ENCODE data around the gene RCN2. TPM values are rescaled to one million over a fixed set of nuclear protein-coding genes. Genes with fewer than 3 reads are reported as not detected.

The RCN2 gene
- total and polyA plus RNA-seq, 2 experiments from 2014 or later: 96.7 to 178 TPM

DNA sequence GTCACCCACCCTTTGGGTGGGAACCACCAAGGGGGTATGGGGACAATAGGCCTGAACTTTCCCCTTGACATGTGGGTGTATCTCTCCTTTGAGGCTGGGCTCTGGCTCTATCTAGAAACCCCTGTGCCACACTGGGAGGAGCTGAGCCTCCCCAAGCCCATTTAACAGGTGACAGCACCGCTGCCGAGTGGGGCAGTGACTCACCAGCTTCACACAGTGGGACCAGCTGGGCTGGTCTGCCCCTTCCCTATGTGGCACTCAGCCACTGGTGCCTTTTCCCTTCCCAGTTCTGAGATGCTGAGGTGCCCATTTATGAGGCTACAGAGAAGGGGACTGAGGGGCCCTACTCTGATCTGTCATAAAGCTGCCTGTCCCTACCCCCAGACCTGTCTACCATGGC is 68.4 kb downstream of the RCN2 start:
- Histone ChIP-seq H3K9ac (no peak overlapping the region), H3K9me3 (ENCODE audit: low read depth) (no peaks in the 10 kb centered on the region), H3K27me3 (replicated peaks; ENCODE audit: insufficient read depth) (no peaks in the 10 kb centered on the region), H4K20me1 (ENCODE audit: insufficient read depth) (no peaks in the 10 kb centered on the region), H3K4me1 (ENCODE audit: insufficient read depth) (peaks cover 13% of the 10 kb centered on the region), H3K79me2 (ENCODE audit: insufficient read depth) (no peaks in the 10 kb centered on the region), H3F3A (ENCODE audit: insufficient read depth) (peaks cover 4% of the 10 kb centered on the region; the same call in 1 of the 2 replicates), H3K36me3 (ENCODE audit: low read depth) (no peaks in the 10 kb centered on the region), H2AFZ (no peak overlapping the region), H3K4me3 (no peak overlapping the region), H3K9me2 (ENCODE audit: insufficient read depth) (no peaks in the 10 kb centered on the region), H3K4me2 (ENCODE audit: unreplicated experiment) (no peak overlapping the region), H3K27ac (no peak overlapping the region)
- WGBS, 2 experiments (ENCODE audit: low coverage in 1 of 2, low lambda C conversion rate in 2 of 2, missing lambda C conversion rate in 2 of 2): 93 to 96% methylated on average over 2 of the region's 2 CpGs
- in situ Hi-C loops (cut with MboI): no loop called here
- no peak for DNase-seq
- TF ChIP-seq EZH2 (IDR thresholded peaks at IDR 0.05; ENCODE audit: insufficient read depth, poor library complexity, severe bottlenecking) (no peak), EZH2phosphoT487 (IDR thresholded peaks at IDR 0.05; ENCODE audit: insufficient read depth, low read depth) (no peak)

DNA sequence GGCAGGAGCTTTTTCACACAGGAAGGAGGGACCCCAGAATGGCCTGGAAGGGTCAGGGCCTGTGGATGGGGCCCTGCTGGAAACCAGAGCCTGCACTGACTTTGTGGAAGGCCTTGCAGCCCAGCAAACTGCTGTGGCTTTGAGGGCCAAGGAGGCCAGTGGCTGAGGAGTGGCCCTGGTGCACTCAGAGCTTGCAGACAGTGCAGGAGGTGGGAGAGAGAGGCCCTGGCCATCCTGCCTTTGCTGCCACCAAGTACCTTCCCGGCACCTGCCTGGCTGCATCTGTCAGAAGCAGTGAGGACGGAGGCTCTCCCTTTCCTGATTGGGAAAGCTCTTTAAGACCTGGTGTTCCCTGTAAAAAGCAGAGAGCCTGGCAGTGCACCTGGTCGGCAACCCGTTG is 69.8 kb downstream of the RCN2 start:
- no peaks in the 10 kb centered on the region for H3K79me2 ChIP-seq (ENCODE audit: insufficient read depth)
- no peak for TF ChIP-seq EZH2 (IDR thresholded peaks at IDR 0.05; ENCODE audit: insufficient read depth, poor library complexity, severe bottlenecking)
- no peak for TF ChIP-seq EZH2phosphoT487 (IDR thresholded peaks at IDR 0.05; ENCODE audit: insufficient read depth, low read depth)

DNA sequence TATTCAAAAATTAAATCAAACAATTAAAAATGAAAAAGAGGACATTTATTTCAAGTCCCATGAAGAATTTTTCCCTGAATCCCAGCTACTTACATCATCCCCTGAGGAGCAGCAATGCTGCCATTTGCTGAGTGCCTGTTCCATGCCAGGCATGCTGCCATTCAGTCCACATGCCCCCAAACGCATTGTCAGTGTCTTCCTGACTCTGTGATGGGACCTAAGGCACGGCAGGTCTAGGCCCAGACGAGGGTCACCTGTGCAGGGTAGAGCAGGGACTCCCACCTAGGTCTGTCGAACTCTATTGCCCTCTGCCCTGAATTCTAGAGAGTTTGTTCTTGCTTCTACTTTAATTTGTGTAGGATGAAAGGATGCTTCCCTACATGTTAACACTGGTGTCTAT is 70.4 kb downstream of the RCN2 start:
- peaks cover 3% of the 10 kb centered on the region; the same call in 1 of the 2 replicates for H3K27me3 ChIP-seq (replicated peaks; ENCODE audit: insufficient read depth)
- no peak overlapping the region for H3K4me2 ChIP-seq (ENCODE audit: unreplicated experiment)
- no peaks in the 10 kb centered on the region for H3K79me2 ChIP-seq (ENCODE audit: insufficient read depth)
- no peak overlapping the region for H3K9ac ChIP-seq
- H3K4me3 ChIP-seq: no peak overlapping the region
- 43 to 46% methylated on average over 4 of the region's 4 CpGs for WGBS, 2 experiments (ENCODE audit: low coverage in 1 of 2, low lambda C conversion rate in 2 of 2, missing lambda C conversion rate in 2 of 2)
- H2AFZ ChIP-seq: no peak overlapping the region
- no peak overlapping the region for H3K27ac ChIP-seq
- H3K36me3 ChIP-seq (ENCODE audit: low read depth): no peaks in the 10 kb centered on the region
- H3K4me1 ChIP-seq (ENCODE audit: insufficient read depth): peaks cover 3% of the 10 kb centered on the region; the same call in 1 of the 2 replicates
- TF ChIP-seq EZH2phosphoT487 (IDR thresholded peaks at IDR 0.05; ENCODE audit: insufficient read depth, low read depth) (no peak), EZH2 (IDR thresholded peaks at IDR 0.05; ENCODE audit: insufficient read depth, poor library complexity, severe bottlenecking) (no peak)
- H3K9me2 ChIP-seq (ENCODE audit: insufficient read depth): no peaks in the 10 kb centered on the region
- in situ Hi-C loops (cut with MboI): no loop called here
- no peaks in the 10 kb centered on the region for H3K9me3 ChIP-seq (ENCODE audit: low read depth)
- H3F3A ChIP-seq (ENCODE audit: insufficient read depth): peaks cover 4% of the 10 kb centered on the region; the same call in 1 of the 2 replicates
- H4K20me1 ChIP-seq (ENCODE audit: insufficient read depth): no peaks in the 10 kb centered on the region
- no peak for DNase-seq

More for the DNA sequence above, 69.8 kb downstream of the RCN2 start:
- Histone ChIP-seq H2AFZ (no peak overlapping the region), H3K9me2 (ENCODE audit: insufficient read depth) (no peaks in the 10 kb centered on the region), H4K20me1 (ENCODE audit: insufficient read depth) (no peaks in the 10 kb centered on the region), H3K27ac (no peak overlapping the region), H3F3A (ENCODE audit: insufficient read depth) (peaks cover 4% of the 10 kb centered on the region; the same call in 1 of the 2 replicates), H3K36me3 (ENCODE audit: low read depth) (no peaks in the 10 kb centered on the region), H3K9ac (no peak overlapping the region), H3K4me2 (ENCODE audit: unreplicated experiment) (no peak overlapping the region), H3K27me3 (replicated peaks; ENCODE audit: insufficient read depth) (peaks cover 3% of the 10 kb centered on the region; the same call in 1 of the 2 replicates), H3K4me3 (no peak overlapping the region), H3K4me1 (ENCODE audit: insufficient read depth) (peaks cover 9% of the 10 kb centered on the region), H3K9me3 (ENCODE audit: low read depth) (no peaks in the 10 kb centered on the region)
- 83 to 87% methylated on average over 4 of the region's 4 CpGs for WGBS, 2 experiments (ENCODE audit: low coverage in 1 of 2, low lambda C conversion rate in 2 of 2, missing lambda C conversion rate in 2 of 2)
- DNase-seq: no peak
- in situ Hi-C loops (cut with MboI): no loop called here

DNA sequence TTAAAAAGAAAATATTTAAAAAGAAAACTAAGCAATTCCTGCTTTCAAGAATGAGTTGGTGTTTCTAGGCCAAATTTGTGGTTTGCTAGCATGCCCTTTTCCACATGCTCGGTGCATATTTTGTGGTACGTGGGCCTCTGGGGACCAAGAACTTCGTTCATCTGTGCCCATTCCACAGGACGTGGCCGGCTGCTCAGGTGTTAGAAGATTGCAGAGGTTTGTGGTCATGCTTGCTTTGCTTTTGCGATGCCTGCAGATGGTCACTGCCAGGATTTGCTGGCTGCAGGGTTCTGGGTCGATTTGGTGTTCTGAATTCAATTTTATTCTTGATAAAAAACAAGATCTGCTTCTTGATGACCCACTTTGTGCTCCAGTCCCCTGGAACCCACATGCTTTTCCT is 70.9 kb downstream of the RCN2 start:
- TF ChIP-seq EZH2phosphoT487 (IDR thresholded peaks at IDR 0.05; ENCODE audit: insufficient read depth, low read depth) (no peak), EZH2 (IDR thresholded peaks at IDR 0.05; ENCODE audit: insufficient read depth, poor library complexity, severe bottlenecking) (no peak)
- no peaks in the 10 kb centered on the region for H3K4me1 ChIP-seq (ENCODE audit: insufficient read depth)
- no peaks in the 10 kb centered on the region for H3K9me3 ChIP-seq (ENCODE audit: low read depth)
- no peak for DNase-seq
- no peak overlapping the region for H3K4me2 ChIP-seq (ENCODE audit: unreplicated experiment)
- in situ Hi-C loops (cut with MboI): no loop called here
- H3K27ac ChIP-seq: no peak overlapping the region
- no peaks in the 10 kb centered on the region for H3K79me2 ChIP-seq (ENCODE audit: insufficient read depth)
- 67 to 68% methylated on average over 7 of the region's 7 CpGs for WGBS, 2 experiments (ENCODE audit: low coverage in 1 of 2, low lambda C conversion rate in 2 of 2, missing lambda C conversion rate in 2 of 2)
- H3K27me3 ChIP-seq (replicated peaks; ENCODE audit: insufficient read depth): peaks cover 3% of the 10 kb centered on the region; the same call in 1 of the 2 replicates
- no peaks in the 10 kb centered on the region for H4K20me1 ChIP-seq (ENCODE audit: insufficient read depth)
- no peaks in the 10 kb centered on the region for H3K9me2 ChIP-seq (ENCODE audit: insufficient read depth)
- H2AFZ ChIP-seq: no peak overlapping the region
- H3K9ac ChIP-seq: no peak overlapping the region
- no peak overlapping the region for H3K4me3 ChIP-seq
- H3F3A ChIP-seq (ENCODE audit: insufficient read depth): peaks cover 2% of the 10 kb centered on the region; the same call in 1 of the 2 replicates
- no peaks in the 10 kb centered on the region for H3K36me3 ChIP-seq (ENCODE audit: low read depth)
